Measurements from ENCODE around the gene MYOF. TPM values are rescaled to one million over a fixed set of nuclear protein-coding genes. Genes with fewer than 3 reads are reported as not detected.

The MYOF gene
- total RNA-seq, 1 experiment from 2014 or later: 376 TPM

- Histone ChIP-seq H3K36me3 (ENCODE audit: control insufficient read depth, insufficient read depth, low read length) (peaks cover 25% of the 10 kb centered on the region), H3K4me3 (ENCODE audit: low read depth in 2 of 2, low read length in 2 of 2) (no peak overlapping the region), H3K27me3 (ENCODE audit: control insufficient read depth, insufficient read depth, low read length) (no peaks in the 10 kb centered on the region), H3K9me3 (ENCODE audit: control insufficient read depth, insufficient read depth, low read depth, low read length) (no peaks in the 10 kb centered on the region), H3K4me1 (ENCODE audit: control insufficient read depth, insufficient read depth, low read length) (peaks cover 45% of the 10 kb centered on the region), H3K27ac (ENCODE audit: low read length) (peak overlapping the region; percentile 62)
- CTCF ChIA-PET: no interaction called here
- no peak for DNase-seq (ENCODE audit: low read depth, low spot score)
- no peak for ATAC-seq
- intact Hi-C loops (cut with micrococcal nuclease; ENCODE audit: unreplicated experiment) (no loop called here), in situ Hi-C loops (cut with HindIII; ENCODE audit: low pct_unique_long_range_greater_than_20kb, low sequenced_read_pairs) (no loop called here)
- POLR2A ChIA-PET: interaction anchor here (0.7 kb wide), 1 partner anchor 17 kb away, joined by 5 read pairs; no protein-coding TSS in a partner anchor
- no TSS peak for BruUV-seq (replicated peaks)
- no peak for TF ChIP-seq SIN3A (IDR thresholded peaks at IDR 0.05; ENCODE audit: borderline replicate concordance, insufficient read depth, low read depth, low read length)
Observed at GRCh38 chr10:93454146-93454545, 28.0 kb downstream of the MYOF start.

GRCh38 chr10:93452143-93452542 is 30.0 kb downstream of the MYOF start:
- ATAC-seq (no peak), DNase-seq (ENCODE audit: low read depth, low spot score) (no peak)
- H3K27me3 ChIP-seq (ENCODE audit: control insufficient read depth, insufficient read depth, low read length): no peaks in the 10 kb centered on the region
- H3K9me3 ChIP-seq (ENCODE audit: control insufficient read depth, insufficient read depth, low read depth, low read length): no peaks in the 10 kb centered on the region
- POLR2A ChIA-PET: no interaction called here
- CTCF ChIA-PET: no interaction called here
- no peak overlapping the region for H3K4me3 ChIP-seq (ENCODE audit: low read depth in 2 of 2, low read length in 2 of 2)
- TF ChIP-seq TCF7L2 (IDR thresholded peaks at IDR 0.05; ENCODE audit: low read depth, low read length) (no peak), REST (IDR thresholded peaks at IDR 0.05; ENCODE audit: insufficient read depth in 1 of 2, low read depth in 2 of 2, low read length in 1 of 2) (no peak)
- in situ Hi-C loops (cut with HindIII; ENCODE audit: low pct_unique_long_range_greater_than_20kb, low sequenced_read_pairs): no loop called here
- intact Hi-C loops (cut with micrococcal nuclease; ENCODE audit: unreplicated experiment): no loop called here
- no TSS peak for BruUV-seq (replicated peaks)
- H3K4me1 ChIP-seq (ENCODE audit: control insufficient read depth, insufficient read depth, low read length): peaks cover 39% of the 10 kb centered on the region
- H3K27ac ChIP-seq (ENCODE audit: low read length): peak overlapping the region; percentile 83
- H3K36me3 ChIP-seq (ENCODE audit: control insufficient read depth, insufficient read depth, low read length): peaks cover 34% of the 10 kb centered on the region

- TF ChIP-seq CTCF (IDR thresholded peaks at IDR 0.05): no peak
- TF ChIP-seq REST (IDR thresholded peaks at IDR 0.05; ENCODE audit: insufficient read depth in 1 of 2, low read depth in 2 of 2, low read length in 1 of 2): no peak
- no peak for TF ChIP-seq POLR2AphosphoS5 (IDR thresholded peaks at IDR 0.05; ENCODE audit: low read depth, low read length)
- no peak for TF ChIP-seq TCF7L2 (IDR thresholded peaks at IDR 0.05; ENCODE audit: low read depth, low read length)
- TF ChIP-seq SIN3A (IDR thresholded peaks at IDR 0.05; ENCODE audit: borderline replicate concordance, insufficient read depth, low read depth, low read length): no peak
- ChIA-PET CTCF (no interaction called here), POLR2A (no interaction called here)
- Histone ChIP-seq H3K27me3 (ENCODE audit: control insufficient read depth, insufficient read depth, low read length) (no peaks in the 10 kb centered on the region), H3K9me3 (ENCODE audit: control insufficient read depth, insufficient read depth, low read depth, low read length) (no peaks in the 10 kb centered on the region), H3K27ac (ENCODE audit: low read length) (peak overlapping the region; percentile 83), H3K4me1 (ENCODE audit: control insufficient read depth, insufficient read depth, low read length) (peaks cover 39% of the 10 kb centered on the region), H3K36me3 (ENCODE audit: control insufficient read depth, insufficient read depth, low read length) (peaks cover 33% of the 10 kb centered on the region), H3K4me3 (ENCODE audit: low read depth in 2 of 2, low read length in 2 of 2) (no peak overlapping the region)
- intact Hi-C loops (cut with micrococcal nuclease; ENCODE audit: unreplicated experiment): no loop called here
- in situ Hi-C loops (cut with HindIII; ENCODE audit: low pct_unique_long_range_greater_than_20kb, low sequenced_read_pairs): no loop called here
- no peak for ATAC-seq
- BruUV-seq (replicated peaks): TSS peak; percentile 10
- DNase-seq (ENCODE audit: low read depth, low spot score): no peak
Observed at GRCh38 chr10:93451244-93451947, 30.7 kb downstream of the MYOF start.
